ENCODE data around the gene CCDC51. TPM values are rescaled to one million over a fixed set of nuclear protein-coding genes. Genes with fewer than 3 reads are reported as not detected.

The CCDC51 gene
- total RNA-seq, 1 experiment from 2014 or later = 18.9 TPM

- Mint-ChIP-seq H3K36me3 (ENCODE audit: insufficient read depth, unreplicated experiment) (peaks cover 58% of the 10 kb centered on the region), H3K9me3 (ENCODE audit: low read depth, unreplicated experiment) (no peaks in the 10 kb centered on the region), H3K27me3 (ENCODE audit: unreplicated experiment) (no peaks in the 10 kb centered on the region), H3K27ac (ENCODE audit: unreplicated experiment) (peak overlapping the region; percentile 77), H3K4me3 (ENCODE audit: low read depth, unreplicated experiment) (peak overlapping the region; percentile 80), H3K4me1 (ENCODE audit: low read depth, unreplicated experiment) (peaks cover 67% of the 10 kb centered on the region)
- no peak for TF ChIP-seq CTCF (IDR thresholded peaks at IDR 0.05; ENCODE audit: unreplicated experiment)
- CTCF ChIA-PET = interaction anchor here (0.6 to 2.0 kb wide), 3 partner anchors 10 to 33 kb away, joined by 3 to 9 read pairs (median 3); no protein-coding TSS in a partner anchor
- DNase-seq = no peak
- BruUV-seq (replicated peaks) = no TSS peak
- intact Hi-C loops (cut with micrococcal nuclease; ENCODE audit: unreplicated experiment) = no loop called here
Observed at GRCh38 chr3:48426401-48426909, 13.5 kb downstream of the CCDC51 start.

- peaks cover 56% of the 10 kb centered on the region for H3K4me1 Mint-ChIP-seq (ENCODE audit: low read depth, unreplicated experiment)
Observed at GRCh38 chr3:48425281-48425812, 14.6 kb downstream of the CCDC51 start.

DNA sequence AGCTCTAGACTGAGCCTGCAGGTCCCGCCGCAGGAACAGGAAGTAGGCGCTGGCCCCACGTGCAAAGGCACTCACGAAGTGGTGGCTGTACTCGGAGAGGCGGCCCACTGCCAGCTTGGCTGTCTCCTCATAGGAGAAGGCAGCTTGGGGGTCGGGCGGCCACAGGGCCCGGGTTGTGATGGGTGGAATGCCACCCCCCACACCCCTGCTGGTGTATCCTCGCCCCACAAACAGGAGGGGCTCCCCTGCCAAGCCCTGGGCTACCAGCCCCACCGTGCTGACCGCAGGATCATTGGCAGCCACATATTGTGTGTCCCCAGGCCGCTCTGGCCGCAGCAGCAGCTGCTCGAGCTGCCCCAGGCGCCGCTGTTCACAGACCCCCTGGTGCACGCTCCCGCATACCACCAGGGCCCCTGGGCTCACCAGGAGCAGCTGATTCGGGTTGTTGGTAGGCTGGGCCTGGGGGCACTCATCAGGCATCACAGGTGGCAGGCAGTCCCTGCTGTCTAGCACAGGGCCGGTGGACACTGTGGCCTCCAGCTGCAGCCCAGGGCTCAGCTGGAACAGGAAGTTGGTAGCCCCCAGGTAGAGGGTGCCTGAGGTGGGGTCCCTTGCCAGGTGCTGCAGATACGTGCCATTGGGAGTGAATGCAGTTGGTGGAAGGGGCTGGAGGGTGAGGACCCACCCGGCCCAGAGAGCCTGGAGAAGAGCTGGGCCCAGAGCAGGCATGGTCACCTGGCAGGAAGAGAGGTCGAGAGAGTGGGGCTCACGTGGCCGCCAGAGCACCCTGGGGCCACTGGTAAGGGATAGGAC lies 15.8 kb downstream of the CCDC51 start:
- Mint-ChIP-seq H3K36me3 (ENCODE audit: insufficient read depth, unreplicated experiment) (peaks cover 60% of the 10 kb centered on the region), H3K9me3 (ENCODE audit: low read depth, unreplicated experiment) (no peaks in the 10 kb centered on the region), H3K27ac (ENCODE audit: unreplicated experiment) (peak overlapping the region; percentile 27), H3K4me1 (ENCODE audit: low read depth, unreplicated experiment) (peaks cover 52% of the 10 kb centered on the region), H3K4me3 (ENCODE audit: low read depth, unreplicated experiment) (no peak overlapping the region), H3K27me3 (ENCODE audit: unreplicated experiment) (no peaks in the 10 kb centered on the region)
- intact Hi-C loops (cut with micrococcal nuclease; ENCODE audit: unreplicated experiment) = no loop called here
- no peak for TF ChIP-seq CTCF (IDR thresholded peaks at IDR 0.05; ENCODE audit: unreplicated experiment)
- BruUV-seq (replicated peaks) = no TSS peak
- CTCF ChIA-PET = no interaction called here
- DNase-seq = no peak

More at GRCh38 chr3:48425281-48425812, 14.6 kb downstream of the CCDC51 start:
- no TSS peak for BruUV-seq (replicated peaks)
- Mint-ChIP-seq H3K4me3 (ENCODE audit: low read depth, unreplicated experiment) (peak overlapping the region; percentile 80), H3K27me3 (ENCODE audit: unreplicated experiment) (no peaks in the 10 kb centered on the region), H3K9me3 (ENCODE audit: low read depth, unreplicated experiment) (no peaks in the 10 kb centered on the region), H3K27ac (ENCODE audit: unreplicated experiment) (no peak overlapping the region), H3K36me3 (ENCODE audit: insufficient read depth, unreplicated experiment) (peaks cover 61% of the 10 kb centered on the region)
- DNase-seq = no peak
- intact Hi-C loops (cut with micrococcal nuclease; ENCODE audit: unreplicated experiment) = no loop called here
- no peak for TF ChIP-seq CTCF (IDR thresholded peaks at IDR 0.05; ENCODE audit: unreplicated experiment)
- CTCF ChIA-PET = no interaction called here

DNA sequence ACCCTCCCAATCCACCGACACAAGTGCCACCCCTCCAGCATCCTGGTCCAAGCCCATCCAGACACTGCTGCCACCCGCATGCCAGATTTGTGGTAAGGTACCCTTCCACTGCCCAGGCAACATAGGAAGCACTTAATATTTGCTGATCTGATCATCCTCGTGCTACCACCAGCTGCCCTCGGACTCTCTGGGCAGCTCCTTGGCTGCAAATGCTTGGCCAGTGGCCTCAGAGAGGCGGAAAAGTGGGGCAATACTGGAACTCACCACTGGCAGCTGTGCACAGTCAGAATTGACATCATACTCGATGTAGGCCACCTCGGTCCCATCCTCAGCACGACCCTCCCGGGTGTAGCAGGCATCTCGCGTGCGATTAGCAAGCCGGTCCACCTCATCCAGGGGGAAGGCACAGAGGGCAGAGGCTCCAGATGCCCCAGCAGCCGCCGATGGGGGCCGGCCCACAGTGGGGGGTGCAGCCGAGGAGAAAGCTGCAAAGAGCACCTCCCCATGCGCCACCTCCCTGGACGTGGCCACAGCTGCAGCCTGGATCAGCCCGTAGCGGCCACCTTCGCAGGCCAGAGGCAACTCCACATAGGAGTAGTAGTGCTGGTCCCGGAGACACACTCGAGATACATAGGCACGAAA lies 16.6 kb downstream of the CCDC51 start:
- no peak overlapping the region for H3K27ac Mint-ChIP-seq (ENCODE audit: unreplicated experiment)
- no peak overlapping the region for H3K4me3 Mint-ChIP-seq (ENCODE audit: low read depth, unreplicated experiment)
- no peaks in the 10 kb centered on the region for H3K27me3 Mint-ChIP-seq (ENCODE audit: unreplicated experiment)
- intact Hi-C loops (cut with micrococcal nuclease; ENCODE audit: unreplicated experiment) = no loop called here
- TF ChIP-seq CTCF (IDR thresholded peaks at IDR 0.05; ENCODE audit: unreplicated experiment) = no peak
- CTCF ChIA-PET = no interaction called here
- no peaks in the 10 kb centered on the region for H3K9me3 Mint-ChIP-seq (ENCODE audit: low read depth, unreplicated experiment)
- H3K36me3 Mint-ChIP-seq (ENCODE audit: insufficient read depth, unreplicated experiment) = peaks cover 63% of the 10 kb centered on the region
- H3K4me1 Mint-ChIP-seq (ENCODE audit: low read depth, unreplicated experiment) = peaks cover 51% of the 10 kb centered on the region
- no TSS peak for BruUV-seq (replicated peaks)
- no peak for DNase-seq

Measured in Calu3 (cell line).